Cardiac muscle cell (in vitro differentiated cells and primary cell): ENCODE data around the gene ABR. TPM values are rescaled to one million over a fixed set of nuclear protein-coding genes. Genes with fewer than 3 reads are reported as not detected.

Experiments used
- DNase-seq, 2 donors: peaks; one replicate each; pipeline versions ENCODE4 v3.0.0 to v3.0.0-alpha.2; 2010 to 2017; ENCODE audit warnings: low read depth in 1 of 2, low spot score in 1 of 2
- H3K27ac ChIP-seq: fragments of 200-600 bp; sonication (generic); 2 replicates; pipeline ENCODE4 v1.5.1; 2016
- H3K27me3 ChIP-seq: fragments of 200-600 bp; sonication (generic); 2 replicates; pipeline ENCODE4 v1.6.0; 2016; ENCODE audit warnings: control low read depth
- H3K36me3 ChIP-seq: fragments of 200-600 bp; sonication (generic); 2 replicates; pipeline ENCODE4 v1.5.1; 2016; ENCODE audit warnings: control low read depth
- H3K4me1 ChIP-seq: fragments of 200-600 bp; sonication (generic); 2 replicates; pipeline ENCODE4 v1.8.1; 2017; ENCODE audit warnings: low read depth, mild to moderate bottlenecking, mixed run types
- H3K4me3 ChIP-seq: fragments of 200-600 bp; sonication (generic); 2 replicates; pipeline ENCODE4 v1.5.1; 2016; ENCODE audit warnings: mild to moderate bottlenecking
- H3K9me3 ChIP-seq: fragments of 200-600 bp; sonication (generic); 2 replicates; pipeline ENCODE4 v1.5.1; 2017; ENCODE audit warnings: low read depth, mild to moderate bottlenecking, control low read depth
- polyA plus RNA-seq: library from polyadenylated mRNA; unstranded; fragments of >200 nt; fragmentation: Nextera tagmentation; extraction: Ambion mirVana; gene quantifications from 2 replicates; pipeline ENCODE4 v1.2.1, GENCODE V29; 2016
- total RNA-seq: library from RNA; depleted of rRNA; stranded (reverse); fragments of >200 nt; gene quantifications from 2 replicates; pipeline ENCODE4 v1.2.3, GENCODE V29; 2016
- TF ChIP-seq, protein P1 (sequence below): IDR thresholded peaks from 2 replicates; pipeline ENCODE4 v1.5.1; 2012; ENCODE audit warnings: low read depth, mild to moderate bottlenecking, low read length

ABR gene
- total and polyA plus RNA-seq, 2 experiments from 2014 or later: 23.5 to 67.5 TPM

DNA sequence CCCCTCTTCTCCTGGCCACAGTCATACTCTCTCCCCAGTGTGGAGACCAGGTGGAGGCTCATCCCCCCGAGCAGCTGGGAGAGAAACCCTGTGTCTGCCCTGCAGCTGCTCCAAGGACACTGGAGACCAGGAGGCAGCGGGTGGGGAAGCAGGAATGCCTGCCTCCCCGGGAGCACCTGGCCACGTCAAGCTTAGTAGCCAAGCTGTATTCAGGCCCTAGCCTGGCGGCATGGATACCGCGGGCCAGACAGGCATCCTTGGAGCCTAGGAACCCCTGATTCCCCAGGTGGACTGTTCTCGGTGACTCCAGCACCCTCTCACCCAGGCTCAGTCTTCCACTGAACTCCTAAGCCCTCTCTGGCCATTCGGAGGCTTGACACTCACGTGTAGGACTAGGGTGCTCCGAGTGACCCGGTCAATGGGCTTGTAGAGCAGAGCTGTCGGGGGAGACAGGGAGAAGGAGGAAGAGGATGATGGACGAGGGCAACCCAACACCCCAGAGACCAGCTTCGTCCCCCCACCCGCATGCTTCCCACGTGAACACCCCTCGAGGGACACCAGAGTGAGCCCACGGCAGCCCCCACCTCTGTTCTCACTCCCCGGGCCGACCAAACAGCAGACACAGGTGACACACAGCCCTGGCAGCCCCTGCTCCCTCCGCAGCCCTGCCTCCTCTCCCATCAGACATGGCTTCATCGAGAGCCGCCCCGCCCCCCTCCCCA lies 106.4 kb downstream of the ABR start:
- TF ChIP-seq, protein P1, sequence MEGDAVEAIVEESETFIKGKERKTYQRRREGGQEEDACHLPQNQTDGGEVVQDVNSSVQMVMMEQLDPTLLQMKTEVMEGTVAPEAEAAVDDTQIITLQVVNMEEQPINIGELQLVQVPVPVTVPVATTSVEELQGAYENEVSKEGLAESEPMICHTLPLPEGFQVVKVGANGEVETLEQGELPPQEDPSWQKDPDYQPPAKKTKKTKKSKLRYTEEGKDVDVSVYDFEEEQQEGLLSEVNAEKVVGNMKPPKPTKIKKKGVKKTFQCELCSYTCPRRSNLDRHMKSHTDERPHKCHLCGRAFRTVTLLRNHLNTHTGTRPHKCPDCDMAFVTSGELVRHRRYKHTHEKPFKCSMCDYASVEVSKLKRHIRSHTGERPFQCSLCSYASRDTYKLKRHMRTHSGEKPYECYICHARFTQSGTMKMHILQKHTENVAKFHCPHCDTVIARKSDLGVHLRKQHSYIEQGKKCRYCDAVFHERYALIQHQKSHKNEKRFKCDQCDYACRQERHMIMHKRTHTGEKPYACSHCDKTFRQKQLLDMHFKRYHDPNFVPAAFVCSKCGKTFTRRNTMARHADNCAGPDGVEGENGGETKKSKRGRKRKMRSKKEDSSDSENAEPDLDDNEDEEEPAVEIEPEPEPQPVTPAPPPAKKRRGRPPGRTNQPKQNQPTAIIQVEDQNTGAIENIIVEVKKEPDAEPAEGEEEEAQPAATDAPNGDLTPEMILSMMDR: no peak
- Histone ChIP-seq H3K4me3 (no peak overlapping the region), H3K36me3 (peaks cover 2% of the 10 kb centered on the region), H3K4me1 (peaks cover 29% of the 10 kb centered on the region), H3K27ac (no peak overlapping the region), H3K9me3 (no peaks in the 10 kb centered on the region), H3K27me3 (no peaks in the 10 kb centered on the region)
- no peak for DNase-seq

DNA sequence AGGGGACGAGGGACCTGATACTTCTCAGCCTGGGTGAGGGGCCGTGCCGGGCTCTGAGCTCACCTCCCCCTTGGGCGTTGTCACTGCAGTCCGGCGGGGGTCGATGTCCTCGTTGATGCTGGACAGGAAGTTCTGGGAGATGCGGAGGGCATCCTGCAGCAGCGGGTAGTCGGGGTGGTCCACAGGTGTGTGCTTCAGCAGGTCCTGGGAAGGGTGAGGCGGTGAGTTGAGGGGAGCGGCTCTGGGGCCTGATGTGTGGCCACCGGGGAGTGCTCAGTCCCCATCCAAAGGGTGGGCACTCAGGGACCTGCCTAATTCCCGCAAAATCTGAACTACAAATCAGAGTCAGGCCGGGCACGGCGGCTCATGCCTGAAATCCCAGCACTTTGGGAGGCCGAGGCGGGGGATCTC lies 107.2 kb downstream of the ABR start:
- H3K27me3 ChIP-seq: no peaks in the 10 kb centered on the region
- TF ChIP-seq, protein P1: no peak
- peaks cover 25% of the 10 kb centered on the region for H3K4me1 ChIP-seq
- no peaks in the 10 kb centered on the region for H3K9me3 ChIP-seq
- H3K36me3 ChIP-seq: peaks cover 2% of the 10 kb centered on the region
- no peak overlapping the region for H3K27ac ChIP-seq
- DNase-seq: no peak
- no peak overlapping the region for H3K4me3 ChIP-seq

DNA sequence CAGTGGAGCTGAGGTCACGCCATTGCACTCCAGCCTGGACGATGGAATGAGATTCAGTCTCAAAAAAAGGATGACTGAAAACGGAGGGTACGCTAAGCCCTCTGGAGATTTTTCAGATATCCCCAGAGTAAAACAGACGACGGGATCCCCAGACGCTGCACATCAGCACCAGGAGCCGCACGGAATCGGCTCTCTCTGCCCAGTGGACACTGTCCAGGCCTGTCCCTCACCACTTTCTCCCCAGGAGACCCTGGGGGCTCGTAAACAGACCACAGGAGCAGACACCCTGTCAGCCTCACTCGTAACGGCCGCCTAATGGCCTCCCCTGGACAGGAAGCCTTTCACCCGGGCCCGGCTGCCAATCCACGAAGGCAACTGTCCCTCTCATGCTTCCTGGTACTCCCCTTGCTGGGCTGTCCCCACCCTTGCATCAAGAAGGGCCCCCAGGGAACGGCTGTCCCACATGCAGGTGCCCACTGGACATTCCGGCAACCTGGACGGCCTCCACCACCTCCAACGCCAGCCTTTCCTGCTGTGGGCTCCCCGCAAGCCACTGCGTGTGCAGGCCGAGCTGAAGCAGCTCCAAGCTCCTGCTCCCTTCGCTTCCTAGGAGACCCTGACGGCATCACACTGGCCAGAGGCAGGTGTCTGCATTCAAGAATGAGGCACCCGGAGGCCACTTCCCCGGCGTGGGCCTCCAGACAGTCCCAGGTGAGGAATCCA lies 108.5 kb downstream of the ABR start:
- H3K9me3 ChIP-seq: no peaks in the 10 kb centered on the region
- DNase-seq: no peak
- H3K27ac ChIP-seq: no peak overlapping the region
- no peaks in the 10 kb centered on the region for H3K27me3 ChIP-seq
- no peak overlapping the region for H3K4me3 ChIP-seq
- H3K36me3 ChIP-seq: peaks cover 2% of the 10 kb centered on the region
- TF ChIP-seq, protein P1: no peak
- H3K4me1 ChIP-seq: peaks cover 20% of the 10 kb centered on the region

DNA sequence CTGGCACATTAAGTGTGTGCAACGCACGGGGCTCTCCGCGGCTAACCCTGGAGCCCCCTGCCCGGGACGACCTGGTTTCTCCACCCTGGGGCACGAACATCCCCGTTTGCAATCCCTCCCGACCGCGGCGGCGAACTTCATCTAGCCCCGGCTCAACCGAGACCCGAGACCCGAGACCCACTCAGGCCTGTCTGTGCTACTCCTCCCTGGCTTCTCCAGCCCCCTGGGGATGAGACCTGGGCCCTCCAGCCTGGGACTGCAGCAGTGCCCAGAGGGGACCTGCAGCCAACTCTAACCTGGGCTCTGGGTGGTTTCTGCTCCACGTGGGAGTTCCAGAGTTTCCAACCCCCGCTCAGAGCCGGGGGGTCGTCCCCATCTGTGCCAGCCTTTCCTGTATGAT lies 109.4 kb downstream of the ABR start:
- Histone ChIP-seq H3K27ac (no peak overlapping the region), H3K9me3 (no peaks in the 10 kb centered on the region), H3K36me3 (peaks cover 6% of the 10 kb centered on the region), H3K27me3 (no peaks in the 10 kb centered on the region), H3K4me3 (no peak overlapping the region), H3K4me1 (peaks cover 12% of the 10 kb centered on the region)
- DNase-seq: no peak
- TF ChIP-seq, protein P1: no peak

DNA sequence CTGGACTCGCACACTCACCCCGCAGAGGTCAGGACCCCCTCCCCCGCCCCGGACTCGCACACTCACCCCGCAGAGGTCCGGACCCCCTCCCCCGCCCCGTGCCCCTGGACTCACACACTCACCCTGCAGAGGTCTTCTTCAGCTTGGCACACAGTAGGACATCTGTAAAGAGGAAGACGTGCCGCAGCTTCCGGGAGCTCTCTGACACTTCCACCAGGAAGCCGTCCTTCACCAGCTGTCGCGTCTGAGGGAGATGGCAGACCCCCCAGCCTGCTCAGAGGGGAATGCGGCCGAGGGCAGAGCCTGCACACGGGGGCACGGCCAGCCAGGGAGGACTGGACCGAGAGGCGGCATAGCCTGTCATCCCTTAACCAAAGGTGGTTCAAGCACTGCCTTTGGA lies 109.9 kb downstream of the ABR start:
- Histone ChIP-seq H3K4me3 (no peak overlapping the region), H3K9me3 (no peaks in the 10 kb centered on the region), H3K27me3 (no peaks in the 10 kb centered on the region), H3K36me3 (peaks cover 6% of the 10 kb centered on the region), H3K4me1 (peaks cover 7% of the 10 kb centered on the region), H3K27ac (no peak overlapping the region)
- TF ChIP-seq, protein P1: no peak
- DNase-seq: no peak
